ENCODE measurements around the gene PCLAF. TPM values are rescaled to one million over a fixed set of nuclear protein-coding genes. Genes with fewer than 3 reads are reported as not detected.

The PCLAF gene
- 10 to 100 TPM; 41.4 to 97.6 TPM for total RNA-seq

DNA sequence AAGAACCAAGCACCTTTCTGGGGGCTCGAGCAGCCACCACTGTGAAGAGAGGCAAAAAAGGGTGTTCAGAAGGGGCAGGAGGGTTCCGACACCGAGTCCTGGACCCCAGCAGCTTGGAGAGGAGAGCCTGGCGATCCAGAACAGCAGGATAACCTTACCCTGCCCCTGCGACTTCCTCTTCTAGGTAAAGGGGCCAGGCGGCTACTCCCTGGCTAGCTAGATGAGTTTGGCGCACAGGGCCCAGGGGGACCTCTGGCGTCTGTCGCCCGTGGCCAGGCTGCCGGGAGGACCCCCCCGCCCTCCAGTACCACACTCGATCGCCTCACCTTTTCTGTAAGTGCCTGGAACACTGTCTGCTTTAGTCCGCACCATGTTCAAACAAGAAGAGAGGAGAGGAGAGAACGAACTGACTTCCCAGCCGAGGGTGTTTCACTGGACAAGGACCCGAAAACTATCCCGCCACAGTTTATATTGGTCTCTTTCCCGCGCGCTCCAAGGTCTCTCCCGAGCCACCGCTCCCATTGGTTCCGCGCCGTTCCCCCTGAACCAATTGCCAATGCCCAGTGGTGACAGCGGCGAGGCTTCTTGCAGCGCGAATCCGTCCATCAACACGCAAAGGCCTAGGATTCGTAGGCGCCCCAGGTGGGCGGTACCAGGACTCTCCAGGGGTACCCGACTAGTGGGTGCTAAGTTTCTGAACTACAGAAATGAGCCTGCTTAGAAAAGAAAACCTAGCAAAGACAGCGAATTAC is at the start of gene PCLAF:
TSS of gene PCLAF (minus strand) at position 442 of the 752 bp plus-strand sequence. CDS start at position 372, 70 bp downstream.
- peak; percentile 99 for ATAC-seq
- peaks cover 18% of the 10 kb centered on the region for H3K36me3 Mint-ChIP-seq (ENCODE audit: low read depth)
- no peaks in the 10 kb centered on the region for H3K9me3 Mint-ChIP-seq (ENCODE audit: low read depth)

DNA sequence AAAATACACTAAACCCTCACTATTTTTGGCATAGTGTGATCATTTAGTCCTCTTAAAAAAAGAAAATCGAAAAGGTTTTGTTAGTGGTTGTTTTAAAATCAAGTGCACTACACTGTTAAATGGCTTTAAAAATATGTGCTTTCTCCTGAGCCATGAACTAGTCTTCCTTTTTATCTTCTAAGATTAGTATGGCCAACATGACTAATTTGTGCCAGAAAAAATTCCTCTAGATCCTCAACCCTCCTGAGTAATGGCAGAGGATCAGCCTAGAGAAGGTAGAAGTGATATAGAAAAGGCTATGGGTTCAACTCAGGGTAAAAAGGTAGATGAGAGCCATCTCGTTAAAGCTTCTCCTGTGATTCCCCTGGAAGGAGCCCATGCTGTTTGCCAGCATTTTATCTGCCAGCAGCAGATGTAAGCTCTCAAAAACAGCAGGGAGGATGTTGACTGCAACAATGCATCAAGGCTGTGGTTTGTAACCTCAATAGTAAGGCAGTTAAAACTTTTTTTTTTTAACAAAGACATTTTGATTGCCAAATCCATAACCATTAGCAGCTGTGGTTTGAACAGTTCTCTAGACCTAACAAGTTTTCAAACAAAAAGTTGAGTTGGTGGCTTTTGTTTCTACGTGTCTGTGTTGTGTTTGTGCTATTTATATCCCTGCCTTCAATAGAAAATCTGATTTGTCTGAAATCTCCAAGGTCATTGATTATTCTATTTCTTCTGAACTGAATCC is 48.9 kb upstream of the PCLAF start:
- Mint-ChIP-seq H3K4me3 (no peak overlapping the region), H3K4me1 (peaks cover 44% of the 10 kb centered on the region), H3K27me3 (no peaks in the 10 kb centered on the region), H3K9me3 (ENCODE audit: low read depth) (no peaks in the 10 kb centered on the region), H3K36me3 (ENCODE audit: low read depth) (peaks cover 14% of the 10 kb centered on the region), H3K27ac (peak overlapping the region; percentile 92)
- ChIA-PET CTCF (interaction anchor here (0.6 to 1.0 kb wide), 3 partner anchors 53 to 225 kb away, joined by 3 read pairs; no protein-coding TSS in a partner anchor), POLR2A (interaction anchor here (0.6 to 0.8 kb wide), 3 partner anchors 14 to 31 kb away, joined by 3 to 6 read pairs (median 4); no protein-coding TSS in a partner anchor)
- intact Hi-C loops (cut with DNase I, micrococcal nuclease) = loop anchor here (1.0 to 5.0 kb wide), 3 partner anchors 14 to 222 kb away; partner anchors contain the start of gene ZNF609 (in 2 of the 2)
- DNase-seq (peak; percentile 35), ATAC-seq (peak; percentile 61)

More for the DNA sequence above, at the start of gene PCLAF:
- H3K4me1 Mint-ChIP-seq = peaks cover 18% of the 10 kb centered on the region
- DNase-seq = peak; percentile 97
- ChIA-PET CTCF (interaction anchor here (0.7 to 1.6 kb wide), 3 partner anchors 15 to 282 kb away, joined by 3 to 4 read pairs (median 3); no protein-coding TSS in a partner anchor), POLR2A (interaction anchor here (0.8 to 1.0 kb wide), 3 partner anchors 78 to 317 kb away, joined by 3 read pairs; no protein-coding TSS in a partner anchor)
- H3K27ac Mint-ChIP-seq = peak within 1 kb of the TSS; percentile 84
- no peaks in the 10 kb centered on the region for H3K27me3 Mint-ChIP-seq
- H3K4me3 Mint-ChIP-seq = peak within 1 kb of the TSS; percentile 97
- intact Hi-C loops (cut with DNase I, micrococcal nuclease) = loop anchor here (1.0 to 10.0 kb wide), 8 partner anchors 25 to 876 kb away; partner anchors contain the start of genes CSNK1G1 (in 2 of the 2), PPIB (in 2 of the 2), CIAO2A (in 1 of the 2) and PDCD7 (in 1 of the 2)

DNA sequence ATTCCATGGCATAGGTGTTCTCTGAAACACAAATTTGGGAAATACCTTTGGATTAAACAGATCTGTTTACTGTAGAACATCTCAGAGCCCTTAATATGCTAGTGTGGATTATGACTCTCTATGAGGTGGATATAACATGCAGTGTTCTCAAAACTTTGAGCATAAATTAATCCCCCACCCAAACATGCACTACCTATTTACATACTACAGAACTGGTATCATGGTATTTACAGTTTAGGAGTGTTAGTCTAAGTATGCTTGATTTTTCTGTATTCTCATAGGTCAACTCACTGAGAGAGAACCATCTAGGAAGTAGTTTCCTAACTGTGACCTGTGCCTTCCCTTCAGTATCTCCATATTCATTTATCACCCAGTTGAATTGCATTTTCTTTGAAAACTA is 48.2 kb upstream of the PCLAF start:
- POLR2A ChIA-PET = interaction anchor here (0.8 kb wide), 1 partner anchor 14 kb away, joined by 3 read pairs; no protein-coding TSS in a partner anchor
- ATAC-seq (peak; percentile 77), DNase-seq (no peak)
- CTCF ChIA-PET = interaction anchor here (0.9 kb wide), 1 partner anchor 167 kb away, joined by 4 read pairs; no protein-coding TSS in a partner anchor
- no peaks in the 10 kb centered on the region for H3K9me3 Mint-ChIP-seq (ENCODE audit: low read depth)
- intact Hi-C loops (cut with DNase I, micrococcal nuclease) = loop anchor here in 1 of 2 experiments (5.0 kb wide), 1 partner anchor 223 kb away; no protein-coding TSS in a partner anchor
- H3K4me3 Mint-ChIP-seq = no peak overlapping the region
- peaks cover 44% of the 10 kb centered on the region for H3K4me1 Mint-ChIP-seq
- H3K27me3 Mint-ChIP-seq = no peaks in the 10 kb centered on the region
- H3K36me3 Mint-ChIP-seq (ENCODE audit: low read depth) = peaks cover 14% of the 10 kb centered on the region
- peak overlapping the region; percentile 92 for H3K27ac Mint-ChIP-seq

DNA sequence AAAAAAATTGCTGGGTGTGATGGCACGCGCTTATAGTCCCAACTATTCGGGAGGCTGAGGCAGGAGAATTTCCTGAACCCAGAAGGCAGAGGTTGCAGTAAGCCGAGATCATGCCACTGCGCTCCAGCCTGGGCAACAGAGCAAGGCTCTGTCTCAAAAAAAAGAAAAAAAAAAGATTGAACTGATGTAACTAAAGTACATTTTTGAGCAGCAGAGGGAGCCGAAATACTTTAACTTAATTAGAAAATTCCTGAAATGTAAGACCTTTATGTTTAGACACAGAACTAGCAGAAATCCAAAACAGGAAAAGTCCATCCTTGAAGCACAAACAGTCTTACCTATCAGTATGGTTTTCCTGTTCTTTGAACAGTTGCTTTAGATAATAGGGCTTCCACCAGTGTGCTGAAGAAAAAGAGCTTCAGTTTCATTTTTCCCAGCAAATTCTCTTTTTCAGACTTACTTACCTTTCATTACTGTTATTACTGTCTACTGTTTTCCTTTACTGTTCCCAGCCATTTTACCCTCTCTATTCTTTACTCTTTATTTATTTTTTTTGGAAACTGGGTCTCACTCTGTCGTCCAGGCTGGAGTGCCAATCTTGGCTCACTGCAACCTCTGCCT is 45.7 kb upstream of the PCLAF start:
- peaks cover 21% of the 10 kb centered on the region for H3K36me3 Mint-ChIP-seq (ENCODE audit: low read depth)
- intact Hi-C loops (cut with DNase I, micrococcal nuclease) = loop anchor here (1.0 to 5.0 kb wide), 4 partner anchors 225 to 301 kb away; no protein-coding TSS in a partner anchor

GRCh38 chr15:64425221-64425620 is 44.0 kb upstream of the PCLAF start:
- ChIA-PET POLR2A (no interaction called here), CTCF (interaction anchor here (1.5 kb wide), 1 partner anchor 228 kb away, joined by 5 read pairs; no protein-coding TSS in a partner anchor)
- Mint-ChIP-seq H3K36me3 (ENCODE audit: low read depth) (peaks cover 19% of the 10 kb centered on the region), H3K4me1 (peaks cover 32% of the 10 kb centered on the region), H3K9me3 (ENCODE audit: low read depth) (no peaks in the 10 kb centered on the region), H3K4me3 (no peak overlapping the region), H3K27me3 (no peaks in the 10 kb centered on the region), H3K27ac (peak overlapping the region; percentile 2)
- ATAC-seq = no peak
- intact Hi-C loops (cut with DNase I, micrococcal nuclease) = loop anchor here in 1 of 2 experiments (5.0 kb wide), 1 partner anchor 227 kb away; no protein-coding TSS in a partner anchor
- no peak for DNase-seq

More for the DNA sequence above, 45.7 kb upstream of the PCLAF start:
- ChIA-PET POLR2A (interaction anchor here (0.6 kb wide), 1 partner anchor 271 kb away, joined by 3 read pairs; no protein-coding TSS in a partner anchor), CTCF (interaction anchor here (0.6 to 1.8 kb wide), 9 partner anchors 17 to 1961 kb away, joined by 3 to 6 read pairs (median 4); no protein-coding TSS in a partner anchor)
- Mint-ChIP-seq H3K4me1 (peaks cover 42% of the 10 kb centered on the region), H3K4me3 (no peak overlapping the region), H3K27ac (peak overlapping the region; percentile 72), H3K27me3 (no peaks in the 10 kb centered on the region), H3K9me3 (ENCODE audit: low read depth) (no peaks in the 10 kb centered on the region)
- ATAC-seq (no peak), DNase-seq (no peak)

DNA sequence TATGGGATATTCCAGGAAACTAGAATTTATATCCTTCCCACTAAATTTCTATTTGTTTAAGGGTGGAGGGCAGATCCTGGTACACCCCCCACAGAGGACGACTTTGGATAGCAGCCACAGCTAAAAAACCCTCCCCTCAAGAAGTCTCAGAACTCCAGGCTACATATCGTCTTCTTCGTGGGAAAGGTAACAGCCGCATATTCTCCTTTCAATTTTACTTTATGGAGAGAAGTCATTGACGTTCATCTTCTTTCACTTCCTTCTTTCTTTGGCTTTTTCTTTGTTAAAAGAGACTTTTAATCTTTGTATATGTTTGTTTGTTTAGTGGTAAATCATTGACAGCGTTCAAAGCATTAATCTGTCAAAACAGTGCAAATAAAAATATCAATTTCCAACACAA is 42.7 kb upstream of the PCLAF start:
- intact Hi-C loops (cut with DNase I, micrococcal nuclease) = no loop called here
- peaks cover 16% of the 10 kb centered on the region for H3K36me3 Mint-ChIP-seq (ENCODE audit: low read depth)
- peaks cover 22% of the 10 kb centered on the region for H3K4me1 Mint-ChIP-seq
- POLR2A ChIA-PET = interaction anchor here (0.7 kb wide), 2 partner anchors 79 to 207 kb away, joined by 3 to 5 read pairs; no protein-coding TSS in a partner anchor
- H3K4me3 Mint-ChIP-seq = no peak overlapping the region
- no peaks in the 10 kb centered on the region for H3K9me3 Mint-ChIP-seq (ENCODE audit: low read depth)
- CTCF ChIA-PET = no interaction called here
- no peaks in the 10 kb centered on the region for H3K27me3 Mint-ChIP-seq
- DNase-seq (no peak), ATAC-seq (no peak)
- H3K27ac Mint-ChIP-seq = no peak overlapping the region

DNA sequence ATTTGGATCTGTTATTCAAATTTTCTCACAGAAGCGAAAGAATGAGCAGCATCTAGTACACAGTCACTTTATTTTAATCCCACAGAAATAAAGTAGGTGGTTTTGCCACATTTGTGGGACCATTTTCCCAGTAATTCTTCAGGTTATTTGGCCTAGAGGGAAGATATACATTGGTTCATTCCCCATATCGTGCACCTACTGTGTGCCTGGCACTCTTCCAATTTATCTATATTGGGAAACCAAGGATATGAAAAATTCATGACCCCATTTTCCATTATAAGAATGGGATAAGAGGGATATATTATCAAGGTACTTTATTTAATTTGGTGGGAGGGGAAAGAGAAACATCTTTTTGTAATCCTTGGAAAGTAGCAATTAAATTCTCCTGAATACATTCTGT is 41.5 kb upstream of the PCLAF start:
- H3K27me3 Mint-ChIP-seq = no peaks in the 10 kb centered on the region
- H3K36me3 Mint-ChIP-seq (ENCODE audit: low read depth) = peaks cover 20% of the 10 kb centered on the region
- intact Hi-C loops (cut with DNase I, micrococcal nuclease) = no loop called here
- H3K4me3 Mint-ChIP-seq = no peak overlapping the region
- H3K9me3 Mint-ChIP-seq (ENCODE audit: low read depth) = no peaks in the 10 kb centered on the region
- CTCF ChIA-PET = no interaction called here
- DNase-seq = no peak
- POLR2A ChIA-PET = interaction anchor here (0.6 kb wide), 1 partner anchor 43 kb away, joined by 3 read pairs; no protein-coding TSS in a partner anchor
- no peak overlapping the region for H3K27ac Mint-ChIP-seq
- no peak for ATAC-seq
- H3K4me1 Mint-ChIP-seq = peaks cover 13% of the 10 kb centered on the region

- Mint-ChIP-seq H3K36me3 (ENCODE audit: low read depth) (peaks cover 31% of the 10 kb centered on the region), H3K9me3 (ENCODE audit: low read depth) (no peaks in the 10 kb centered on the region), H3K4me3 (no peak overlapping the region), H3K27ac (no peak overlapping the region), H3K4me1 (no peaks in the 10 kb centered on the region), H3K27me3 (no peaks in the 10 kb centered on the region)
- CTCF ChIA-PET = interaction anchor here (1.1 kb wide), 1 partner anchor 8 kb away, joined by 4 read pairs; no protein-coding TSS in a partner anchor
- DNase-seq = no peak
- ATAC-seq = no peak
- POLR2A ChIA-PET = no interaction called here
- intact Hi-C loops (cut with DNase I, micrococcal nuclease) = no loop called here
Observed at GRCh38 chr15:64412216-64412615, 31.0 kb upstream of the PCLAF start.

GRCh38 chr15:64400583-64400982 is 19.3 kb upstream of the PCLAF start:
- ATAC-seq = no peak
- Mint-ChIP-seq H3K27me3 (no peaks in the 10 kb centered on the region), H3K36me3 (ENCODE audit: low read depth) (peaks cover 31% of the 10 kb centered on the region), H3K4me1 (no peaks in the 10 kb centered on the region), H3K27ac (no peak overlapping the region), H3K4me3 (no peak overlapping the region), H3K9me3 (ENCODE audit: low read depth) (no peaks in the 10 kb centered on the region)
- POLR2A ChIA-PET = no interaction called here
- DNase-seq = no peak
- CTCF ChIA-PET = no interaction called here
- intact Hi-C loops (cut with DNase I, micrococcal nuclease) = no loop called here

DNA sequence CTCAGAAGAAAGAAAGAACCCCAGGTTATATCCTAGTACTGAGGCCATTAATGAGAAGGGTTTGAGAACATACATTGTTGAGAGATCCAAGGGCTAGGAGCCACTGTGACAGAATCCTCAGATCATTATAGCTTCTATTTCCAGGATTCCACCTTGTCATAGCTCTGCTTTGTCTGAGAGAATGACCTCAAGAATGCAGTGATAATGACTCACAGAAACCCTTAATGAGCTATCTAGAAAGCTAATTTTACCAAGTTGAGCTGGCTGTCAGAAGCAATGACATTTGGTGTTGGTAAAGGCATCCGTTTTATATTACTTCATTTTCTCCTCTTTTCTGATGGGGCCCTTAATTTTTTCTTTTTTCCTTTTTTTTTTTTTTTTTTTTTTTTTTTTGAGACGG is 17.3 kb upstream of the PCLAF start:
- intact Hi-C loops (cut with DNase I, micrococcal nuclease) = no loop called here
- Mint-ChIP-seq H3K9me3 (ENCODE audit: low read depth) (no peaks in the 10 kb centered on the region), H3K4me1 (no peaks in the 10 kb centered on the region), H3K36me3 (ENCODE audit: low read depth) (peaks cover 40% of the 10 kb centered on the region), H3K27me3 (no peaks in the 10 kb centered on the region), H3K27ac (no peak overlapping the region), H3K4me3 (no peak overlapping the region)
- ChIA-PET CTCF (interaction anchor here (0.6 to 0.7 kb wide), 3 partner anchors 183 to 263 kb away, joined by 3 to 6 read pairs (median 3); no protein-coding TSS in a partner anchor), POLR2A (no interaction called here)
- peak; percentile 19 for ATAC-seq
- DNase-seq = no peak

Measured in activated CD4-positive, alpha-beta T cell treated with anti-CD3 and anti-CD28 coated beads for 36 hours (primary cell).